ENCODE measurements around the gene BRD8. TPM values are rescaled to one million over a fixed set of nuclear protein-coding genes. Genes with fewer than 3 reads are reported as not detected.

The BRD8 gene
- total RNA-seq, 1 experiment from 2014 or later, result 80.8 TPM

GRCh38 chr5:138115254-138115653, 63.2 kb downstream of the BRD8 start:
- DNase-seq (ENCODE audit: low read depth, low spot score), result no peak
- H3K9ac ChIP-seq (ENCODE audit: low read length), result no peak overlapping the region
- TF ChIP-seq SIN3A (IDR thresholded peaks at IDR 0.05; ENCODE audit: low read depth) (no peak), JUND (IDR thresholded peaks at IDR 0.05) (no peak), TCF7L2 (IDR thresholded peaks at IDR 0.05; ENCODE audit: borderline replicate concordance, extremely low read depth, insufficient read depth, insufficient read length) (no peak), ZBTB33 (IDR thresholded peaks at IDR 0.05; ENCODE audit: extremely low read depth, insufficient replicate concordance, low read length) (no peak), FOSL1 (IDR thresholded peaks at IDR 0.05; ENCODE audit: low read depth) (no peak), MAX (IDR thresholded peaks at IDR 0.05) (no peak), CEBPB (IDR thresholded peaks at IDR 0.05; ENCODE audit: low read depth) (no peak), SP1 (IDR thresholded peaks at IDR 0.05; ENCODE audit: low read depth) (no peak)
- H3K4me1 ChIP-seq (ENCODE audit: control insufficient read depth in 1 of 2, insufficient read depth in 2 of 2, low read length in 2 of 2), result peaks cover 0 to 4% of the 10 kb centered on the region in 2 experiments; a peak in 2 of 4 replicates
- ChIA-PET CTCF (no interaction called here), RAD21 (ENCODE audit: low non-redundant PET in 1 of 2, low total read pairs in 2 of 2, uncharacterized antibody in 2 of 2, unreplicated experiment in 2 of 2) (no interaction called here), POLR2A (no interaction called here)
- H3K4me3 ChIP-seq (replicated peaks in 1 of 2; ENCODE audit: low read depth in 1 of 2, low read length in 2 of 2), result no peak overlapping the region
- no TSS peak for BruUV-seq (replicated peaks)
- no peaks in the 10 kb centered on the region for H3K9me3 ChIP-seq (ENCODE audit: control insufficient read depth in 1 of 2, insufficient read depth in 1 of 2, low read depth in 1 of 2, low read length in 2 of 2)
- no peak overlapping the region for H3K4me2 ChIP-seq (ENCODE audit: low read length)
- H2AFZ ChIP-seq (ENCODE audit: low read depth, low read length, poor library complexity, severe bottlenecking), result no peak overlapping the region
- no peaks in the 10 kb centered on the region for H4K20me1 ChIP-seq (ENCODE audit: insufficient read depth)
- no peaks in the 10 kb centered on the region for H3K79me2 ChIP-seq (ENCODE audit: insufficient read depth, low read length)
- no peaks in the 10 kb centered on the region for H3K36me3 ChIP-seq (ENCODE audit: control insufficient read depth in 1 of 2, insufficient read depth in 2 of 2, low read length in 2 of 2)
- no peaks in the 10 kb centered on the region for H3K9me2 ChIP-seq (ENCODE audit: insufficient read depth)
- no peak overlapping the region for H3K27ac ChIP-seq (ENCODE audit: low read depth, low read length)
- intact Hi-C loops (cut with micrococcal nuclease), result no loop called here
- no peaks in the 10 kb centered on the region for H3K27me3 ChIP-seq (ENCODE audit: insufficient read depth, low read length)
- no peak for ATAC-seq

GRCh38 chr5:138111937-138112336, 66.5 kb downstream of the BRD8 start:
- ChIA-PET RAD21 (ENCODE audit: low non-redundant PET in 1 of 2, low total read pairs in 2 of 2, uncharacterized antibody in 2 of 2, unreplicated experiment in 2 of 2) (no interaction called here), POLR2A (no interaction called here), CTCF (no interaction called here)
- Histone ChIP-seq H2AFZ (ENCODE audit: low read depth, low read length, poor library complexity, severe bottlenecking) (no peak overlapping the region), H3K27ac (ENCODE audit: low read depth, low read length) (no peak overlapping the region), H3K9me2 (ENCODE audit: insufficient read depth) (no peaks in the 10 kb centered on the region), H3K36me3 (ENCODE audit: control insufficient read depth in 1 of 2, insufficient read depth in 2 of 2, low read length in 2 of 2) (no peaks in the 10 kb centered on the region), H4K20me1 (ENCODE audit: insufficient read depth) (no peaks in the 10 kb centered on the region), H3K9ac (ENCODE audit: low read length) (no peak overlapping the region), H3K4me2 (ENCODE audit: low read length) (no peak overlapping the region), H3K4me1 (ENCODE audit: control insufficient read depth in 1 of 2, insufficient read depth in 2 of 2, low read length in 2 of 2) (peaks cover 0 to 4% of the 10 kb centered on the region in 2 experiments; a peak in 2 of 4 replicates), H3K79me2 (ENCODE audit: insufficient read depth, low read length) (no peaks in the 10 kb centered on the region), H3K27me3 (ENCODE audit: insufficient read depth, low read length) (no peaks in the 10 kb centered on the region), H3K9me3 (ENCODE audit: control insufficient read depth in 1 of 2, insufficient read depth in 1 of 2, low read depth in 1 of 2, low read length in 2 of 2) (no peaks in the 10 kb centered on the region), H3K4me3 (replicated peaks in 1 of 2; ENCODE audit: low read depth in 1 of 2, low read length in 2 of 2) (no peak overlapping the region)
- BruUV-seq (replicated peaks), result no TSS peak
- DNase-seq (ENCODE audit: low read depth, low spot score), result no peak
- ATAC-seq, result no peak
- intact Hi-C loops (cut with micrococcal nuclease), result no loop called here
- TF ChIP-seq CBX3 (IDR thresholded peaks at IDR 0.05; ENCODE audit: low read depth) (no peak), EZH2phosphoT487 (IDR thresholded peaks at IDR 0.05; ENCODE audit: borderline replicate concordance) (no peak), POLR2AphosphoS5 (IDR thresholded peaks at IDR 0.05; ENCODE audit: low read depth, low read length) (no peak), YY1 (IDR thresholded peaks at IDR 0.05; ENCODE audit: extremely low read depth, insufficient replicate concordance, low read depth, low read length) (no peak), RAD21 (IDR thresholded peaks at IDR 0.05; ENCODE audit: low read depth) (no peak), ZBTB33 (IDR thresholded peaks at IDR 0.05; ENCODE audit: extremely low read depth, insufficient replicate concordance, low read length) (no peak), SIN3A (IDR thresholded peaks at IDR 0.05; ENCODE audit: low read depth) (no peak), CEBPB (IDR thresholded peaks at IDR 0.05; ENCODE audit: low read depth) (no peak), EZH2 (IDR thresholded peaks at IDR 0.05) (no peak), FOSL1 (IDR thresholded peaks at IDR 0.05; ENCODE audit: low read depth) (no peak), CTCF (IDR thresholded peaks at IDR 0.05 in 2 of 3, conservative IDR thresholded peaks at IDR 0.05 in 1 of 3; ENCODE audit: borderline replicate concordance in 1 of 3, insufficient read depth in 1 of 3, low read depth in 2 of 3, low read length in 2 of 3) (no peak)
